Calu3 (cell line): ENCODE data around the gene PFKFB2. TPM values are rescaled to one million over a fixed set of nuclear protein-coding genes. Genes with fewer than 3 reads are reported as not detected.

Experiments
- BruUV-seq: library from RNA; stranded (reverse); fragments of 400-500 nt; replicated peaks from 2 replicates; lab custom pipeline; 2021; lab: Mats Ljungman, UMichigan
- CTCF ChIA-PET: fragments of 300-600 bp; sonication (Branson Sonifier 250); formaldehyde crosslinking; loops from one replicate; lab custom pipeline; 2022; ENCODE audit warnings: antibody characterized with exemption; lab: Charles Lee
- DNase-seq: peaks from one replicate; pipeline ENCODE4 v3.0.0; 2022
- H3K27ac Mint-ChIP-seq: one replicate; pipeline ENCODE4 v1.8.0; 2022; ENCODE audit warnings: mixed read lengths; ENCODE audit not compliant: unreplicated experiment
- H3K27me3 Mint-ChIP-seq: one replicate; pipeline ENCODE4 v1.8.0; 2022; ENCODE audit warnings: mixed read lengths; ENCODE audit not compliant: unreplicated experiment
- H3K36me3 Mint-ChIP-seq: one replicate; pipeline ENCODE4 v1.8.0; 2022; ENCODE audit warnings: mild to moderate bottlenecking, moderate library complexity, mixed read lengths; ENCODE audit not compliant: insufficient read depth, unreplicated experiment
- H3K4me1 Mint-ChIP-seq: one replicate; pipeline ENCODE4 v1.8.0; 2022; ENCODE audit warnings: mild to moderate bottlenecking, low read depth, mixed read lengths; ENCODE audit not compliant: unreplicated experiment
- H3K4me3 Mint-ChIP-seq: one replicate; pipeline ENCODE4 v1.8.0; 2022; ENCODE audit warnings: mild to moderate bottlenecking, low read depth, moderate library complexity, mixed read lengths; ENCODE audit not compliant: unreplicated experiment
- H3K9me3 Mint-ChIP-seq: one replicate; pipeline ENCODE4 v1.8.0; 2022; ENCODE audit warnings: low read depth, mixed read lengths; ENCODE audit not compliant: unreplicated experiment
- CTCF ChIP-seq: fragments of 200-600 bp; IDR thresholded peaks from one replicate; pipeline ENCODE4 v1.8.0; 2022; ENCODE audit warnings: antibody characterized with exemption; ENCODE audit not compliant: unreplicated experiment
- intact Hi-C: fragments of 100-400 bp; cut with micrococcal nuclease; formaldehyde crosslinking; loops from one replicate; pipeline ENCODE4 v1.10.0; 2022; ENCODE audit not compliant: unreplicated experiment
- total RNA-seq: library from RNA; stranded (reverse); gene quantifications from 2 replicates; pipeline ENCODE4 v1.2.3, GENCODE V29; 2022

PFKFB2 gene
- total RNA-seq, 1 experiment from 2014 or later: 54.4 TPM

- DNase-seq: no peak
- H3K4me1 Mint-ChIP-seq: peaks cover 96% of the 10 kb centered on the region
- no peak for TF ChIP-seq CTCF
- intact Hi-C loops: loop anchor here (2.0 to 10.0 kb wide), 3 partner anchors 14 to 55 kb away; partner anchors contain the start of genes PFKFB2 and YOD1
- no peaks in the 10 kb centered on the region for H3K27me3 Mint-ChIP-seq
- peaks cover 49% of the 10 kb centered on the region for H3K36me3 Mint-ChIP-seq
- peak overlapping the region; percentile 3 for H3K4me3 Mint-ChIP-seq
- H3K9me3 Mint-ChIP-seq: peaks cover 2% of the 10 kb centered on the region
- H3K27ac Mint-ChIP-seq: peak overlapping the region; percentile 88
- BruUV-seq: TSS peak; percentile 78
- CTCF ChIA-PET: interaction anchor here (0.6 to 5.8 kb wide), 7 partner anchors 12 to 46 kb away, joined by 3 to 41 read pairs (median 5); partner anchors contain the start of genes C1orf116 and PFKFB2
Measured at GRCh38 chr1:207006914-207007313, 46.2 kb upstream of the PFKFB2 start.

- BruUV-seq: TSS peak; percentile 34
Measured at GRCh38 chr1:207007352-207008033, 45.6 kb upstream of the PFKFB2 start.

DNA sequence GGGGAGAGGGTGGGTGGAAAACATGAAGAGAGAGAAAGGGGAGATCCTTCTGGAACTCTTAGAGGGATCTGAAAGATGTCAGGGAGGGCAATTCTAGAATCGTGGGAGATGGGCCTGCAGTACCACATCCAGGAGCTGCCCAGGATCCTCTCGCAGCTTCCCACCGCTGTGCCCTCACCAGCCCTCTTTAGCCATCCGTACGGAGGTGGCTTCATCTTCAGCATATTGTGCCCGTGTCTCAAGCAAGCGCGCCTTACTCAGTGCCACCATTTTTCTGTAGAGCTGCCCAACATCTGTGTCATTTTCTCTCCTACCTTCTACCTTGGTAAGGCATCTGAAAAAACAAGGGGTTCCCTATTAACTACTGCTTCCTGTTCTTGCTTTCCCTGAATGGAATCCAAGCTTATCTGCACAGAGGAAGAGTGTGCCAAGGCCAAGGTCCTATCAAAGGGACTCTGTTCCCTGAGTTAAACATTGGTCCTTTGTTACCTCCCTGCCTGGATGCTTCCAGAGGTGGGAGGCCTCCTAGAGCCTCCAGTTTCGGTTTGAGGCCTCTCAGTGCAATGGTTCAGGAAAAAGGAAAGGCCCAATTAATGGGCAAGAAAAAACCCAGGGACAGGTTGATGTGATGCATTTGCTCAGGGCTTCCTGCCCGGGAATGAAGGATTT lies 43.8 kb upstream of the PFKFB2 start:
- TF ChIP-seq CTCF: no peak
- Mint-ChIP-seq H3K4me1 (peaks cover 94% of the 10 kb centered on the region), H3K4me3 (peak overlapping the region; percentile 8), H3K27ac (peak overlapping the region; percentile 68), H3K9me3 (peaks cover 9% of the 10 kb centered on the region), H3K36me3 (peaks cover 46% of the 10 kb centered on the region), H3K27me3 (no peaks in the 10 kb centered on the region)
- peak; percentile 79 for DNase-seq
- BruUV-seq: TSS peak; percentile 26
- CTCF ChIA-PET: interaction anchor here (0.6 to 2.9 kb wide), 9 partner anchors 11 to 44 kb away, joined by 3 to 25 read pairs (median 4); partner anchors contain the start of genes C1orf116 and PFKFB2
- intact Hi-C loops: loop anchor here (5.0 to 10.0 kb wide), 2 partner anchors 45 to 57 kb away; partner anchors contain the start of genes PFKFB2 and YOD1

More at GRCh38 chr1:207007352-207008033, 45.6 kb upstream of the PFKFB2 start:
- no peak for TF ChIP-seq CTCF
- Mint-ChIP-seq H3K4me3 (peak overlapping the region; percentile 3), H3K27me3 (no peaks in the 10 kb centered on the region), H3K36me3 (peaks cover 46% of the 10 kb centered on the region), H3K27ac (peak overlapping the region; percentile 88), H3K4me1 (peaks cover 96% of the 10 kb centered on the region), H3K9me3 (peaks cover 7% of the 10 kb centered on the region)
- CTCF ChIA-PET: interaction anchor here (0.6 to 5.8 kb wide), 7 partner anchors 11 to 45 kb away, joined by 3 to 41 read pairs (median 5); partner anchors contain the start of genes C1orf116 and PFKFB2
- intact Hi-C loops: loop anchor here (2.0 to 10.0 kb wide), 3 partner anchors 13 to 55 kb away; partner anchors contain the start of genes PFKFB2 and YOD1
- peak; percentile 86 for DNase-seq

DNA sequence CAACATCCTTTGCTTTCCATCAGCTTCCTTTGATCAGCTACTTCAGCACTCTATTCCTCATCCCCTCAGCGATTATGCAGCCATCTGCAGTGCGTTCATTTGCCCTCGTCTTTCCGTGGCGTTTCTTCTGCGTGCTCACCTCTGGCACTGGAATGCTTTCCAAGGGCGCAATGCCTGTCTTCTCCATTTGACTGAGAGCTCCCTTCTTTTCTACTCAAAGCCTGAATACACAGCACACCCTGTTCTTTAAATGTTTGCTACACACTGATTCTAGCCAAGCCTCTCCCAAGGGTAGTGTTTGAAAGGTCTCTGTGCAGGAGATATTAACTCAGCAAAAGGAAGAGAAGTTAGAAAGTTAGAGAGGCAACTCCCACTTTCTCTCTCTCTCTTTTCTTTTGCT lies 43.1 kb upstream of the PFKFB2 start:
- Mint-ChIP-seq H3K36me3 (peaks cover 42% of the 10 kb centered on the region), H3K9me3 (peaks cover 9% of the 10 kb centered on the region), H3K4me1 (peaks cover 94% of the 10 kb centered on the region), H3K27me3 (no peaks in the 10 kb centered on the region), H3K27ac (peak overlapping the region; percentile 68), H3K4me3 (peak overlapping the region; percentile 8)
- CTCF ChIA-PET: interaction anchor here (1.0 to 2.9 kb wide), 8 partner anchors 10 to 43 kb away, joined by 3 to 25 read pairs (median 4); partner anchors contain the start of genes C1orf116 and PFKFB2
- BruUV-seq: TSS peak; percentile 72
- DNase-seq: no peak
- intact Hi-C loops: loop anchor here (5.0 to 10.0 kb wide), 2 partner anchors 45 to 58 kb away; partner anchors contain the start of genes PFKFB2 and YOD1
- TF ChIP-seq CTCF: no peak
